Neural crest cell (in vitro differentiated cells): ENCODE data around the gene SLC26A6. TPM values are rescaled to one million over a fixed set of nuclear protein-coding genes. Genes with fewer than 3 reads are reported as not detected.
A peak's percentile ranks its signal among the peaks of the same experiment; 100 is the strongest.

Experiments
- DNase-seq: peaks from one replicate; pipeline ENCODE4 v3.0.0; 2021; ENCODE audit warnings: low read depth, mixed read lengths, low spot score
- H3K27ac Mint-ChIP-seq: one replicate; pipeline ENCODE4 v1.8.0; 2021; ENCODE audit warnings: mild to moderate bottlenecking, mixed read lengths; ENCODE audit not compliant: unreplicated experiment
- H3K27me3 Mint-ChIP-seq: 2 replicates; pipeline ENCODE4 v1.8.0; 2021; ENCODE audit warnings: low read depth, mild to moderate bottlenecking, mixed read lengths
- H3K36me3 Mint-ChIP-seq: 2 replicates; pipeline ENCODE4 v1.8.0; 2021; ENCODE audit warnings: low read depth, mild to moderate bottlenecking, mixed read lengths
- H3K4me1 Mint-ChIP-seq: 2 replicates; pipeline ENCODE4 v1.8.0; 2021; ENCODE audit warnings: mixed read lengths
- H3K4me3 Mint-ChIP-seq: one replicate; pipeline ENCODE4 v1.8.0; 2021; ENCODE audit warnings: mild to moderate bottlenecking, mixed read lengths
- H3K9me3 Mint-ChIP-seq: 2 replicates; pipeline ENCODE4 v1.8.0; 2021; ENCODE audit warnings: mixed read lengths
- total RNA-seq: library from RNA; stranded (reverse); gene quantifications from 2 replicates; pipeline ENCODE4 v1.2.1, GENCODE V29; 2021
- TF ChIP-seq, protein P1 (sequence below): fragments of 200-600 bp; sonication (generic); conservative IDR thresholded peaks from 2 replicates; pipeline ENCODE4 v1.5.0; 2021; ENCODE audit warnings: antibody characterized with exemption, mild to moderate bottlenecking

Gene SLC26A6
- total RNA-seq, 1 donor from 2014 or later, result 57.4 TPM

DNA sequence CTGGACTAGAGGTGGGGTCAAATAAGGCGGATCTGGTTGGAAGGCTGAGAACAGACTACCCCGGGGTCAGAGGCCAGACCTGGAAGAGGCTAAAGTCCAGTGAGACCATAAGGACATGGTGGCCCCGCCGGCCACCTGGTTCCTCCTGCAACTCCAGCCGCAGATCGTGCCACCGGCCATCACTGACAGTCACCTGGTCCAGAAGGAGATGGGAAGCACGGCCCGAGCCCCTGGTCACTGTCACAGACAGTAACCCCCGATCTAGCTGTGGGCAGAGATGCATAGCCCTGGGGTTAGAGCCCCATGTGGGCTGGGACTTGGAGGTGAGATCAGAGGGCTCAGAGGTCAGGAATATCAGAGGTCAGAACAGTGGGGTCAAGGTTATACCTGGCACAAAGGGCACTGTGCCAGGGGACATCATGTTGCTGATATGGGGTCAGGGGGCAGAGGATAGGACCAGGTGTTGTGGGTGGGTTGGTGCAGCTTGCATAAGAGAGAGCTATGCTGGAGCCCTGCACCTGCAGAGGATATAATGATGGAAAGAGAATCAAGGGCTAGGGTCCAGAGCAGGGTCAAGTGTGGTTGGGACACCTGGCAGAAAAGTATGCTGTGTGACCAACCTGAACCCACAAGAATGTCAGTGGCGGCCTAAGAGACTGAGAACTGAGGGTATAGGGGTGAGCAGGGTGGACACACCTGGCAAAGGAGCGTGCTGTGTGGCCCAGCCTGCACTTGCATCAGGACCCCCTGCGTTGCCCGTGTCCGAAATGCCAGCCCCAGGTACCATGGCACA, 17.9 kb upstream of the SLC26A6 start:
- peaks cover 12% of the 10 kb centered on the region for H3K36me3 Mint-ChIP-seq
- H3K4me1 Mint-ChIP-seq, result peaks cover 9% of the 10 kb centered on the region
- TF ChIP-seq, protein P1, sequence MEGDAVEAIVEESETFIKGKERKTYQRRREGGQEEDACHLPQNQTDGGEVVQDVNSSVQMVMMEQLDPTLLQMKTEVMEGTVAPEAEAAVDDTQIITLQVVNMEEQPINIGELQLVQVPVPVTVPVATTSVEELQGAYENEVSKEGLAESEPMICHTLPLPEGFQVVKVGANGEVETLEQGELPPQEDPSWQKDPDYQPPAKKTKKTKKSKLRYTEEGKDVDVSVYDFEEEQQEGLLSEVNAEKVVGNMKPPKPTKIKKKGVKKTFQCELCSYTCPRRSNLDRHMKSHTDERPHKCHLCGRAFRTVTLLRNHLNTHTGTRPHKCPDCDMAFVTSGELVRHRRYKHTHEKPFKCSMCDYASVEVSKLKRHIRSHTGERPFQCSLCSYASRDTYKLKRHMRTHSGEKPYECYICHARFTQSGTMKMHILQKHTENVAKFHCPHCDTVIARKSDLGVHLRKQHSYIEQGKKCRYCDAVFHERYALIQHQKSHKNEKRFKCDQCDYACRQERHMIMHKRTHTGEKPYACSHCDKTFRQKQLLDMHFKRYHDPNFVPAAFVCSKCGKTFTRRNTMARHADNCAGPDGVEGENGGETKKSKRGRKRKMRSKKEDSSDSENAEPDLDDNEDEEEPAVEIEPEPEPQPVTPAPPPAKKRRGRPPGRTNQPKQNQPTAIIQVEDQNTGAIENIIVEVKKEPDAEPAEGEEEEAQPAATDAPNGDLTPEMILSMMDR, result no peak
- no peak overlapping the region for H3K27ac Mint-ChIP-seq
- no peaks in the 10 kb centered on the region for H3K27me3 Mint-ChIP-seq
- peak overlapping the region; percentile 50 for H3K4me3 Mint-ChIP-seq
- H3K9me3 Mint-ChIP-seq, result no peaks in the 10 kb centered on the region
- DNase-seq, result no peak

DNA sequence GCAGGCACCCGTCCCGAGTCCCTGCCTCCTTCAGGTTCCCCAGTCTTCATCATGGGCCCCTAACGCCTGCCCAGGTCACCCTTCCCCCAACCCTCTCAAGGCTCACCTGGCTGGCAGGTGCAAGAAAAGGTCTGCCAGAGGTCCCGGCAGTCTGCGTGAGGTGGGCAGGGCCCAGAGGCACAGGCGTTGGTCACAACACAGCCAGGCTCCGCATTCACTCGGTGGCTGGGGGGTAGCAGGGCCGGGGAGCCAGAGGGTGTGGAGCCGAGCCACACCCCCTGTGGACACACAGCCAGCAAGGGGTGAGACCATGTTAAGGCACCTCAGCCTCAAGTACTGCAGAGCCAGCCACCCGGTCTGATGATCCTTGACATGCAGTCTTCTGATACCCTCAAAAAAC, 16.5 kb upstream of the SLC26A6 start:
- H3K36me3 Mint-ChIP-seq, result peaks cover 10% of the 10 kb centered on the region
- TF ChIP-seq, protein P1, result no peak
- H3K27ac Mint-ChIP-seq, result no peak overlapping the region
- peaks cover 4% of the 10 kb centered on the region for H3K4me1 Mint-ChIP-seq
- H3K27me3 Mint-ChIP-seq, result no peaks in the 10 kb centered on the region
- no peaks in the 10 kb centered on the region for H3K9me3 Mint-ChIP-seq
- no peak overlapping the region for H3K4me3 Mint-ChIP-seq
- no peak for DNase-seq

DNA sequence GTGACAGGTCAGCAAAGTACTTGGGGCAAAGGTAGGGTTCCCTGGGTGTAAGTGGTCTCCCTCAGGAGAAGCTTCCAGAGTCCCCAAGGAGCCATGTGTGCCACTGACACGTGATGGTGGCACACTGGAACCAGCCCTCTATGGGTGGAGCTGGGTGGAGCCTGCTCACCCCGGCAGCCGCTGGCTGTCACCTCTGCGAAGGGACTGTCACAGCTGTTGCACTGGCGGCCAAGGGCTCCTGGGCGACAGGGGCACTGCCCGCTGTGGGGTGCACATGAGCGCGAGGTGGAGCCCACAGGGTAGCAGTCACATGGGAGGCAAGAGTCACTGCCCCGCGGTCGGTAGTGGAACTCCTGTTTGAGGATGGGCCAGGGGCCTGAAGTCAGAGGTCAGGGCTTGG, 15.5 kb upstream of the SLC26A6 start:
- Mint-ChIP-seq H3K4me3 (peak overlapping the region; percentile 29), H3K27me3 (no peaks in the 10 kb centered on the region), H3K27ac (no peak overlapping the region), H3K9me3 (no peaks in the 10 kb centered on the region), H3K36me3 (peaks cover 10% of the 10 kb centered on the region), H3K4me1 (peaks cover 4% of the 10 kb centered on the region)
- DNase-seq, result no peak
- TF ChIP-seq, protein P1, result no peak

DNA sequence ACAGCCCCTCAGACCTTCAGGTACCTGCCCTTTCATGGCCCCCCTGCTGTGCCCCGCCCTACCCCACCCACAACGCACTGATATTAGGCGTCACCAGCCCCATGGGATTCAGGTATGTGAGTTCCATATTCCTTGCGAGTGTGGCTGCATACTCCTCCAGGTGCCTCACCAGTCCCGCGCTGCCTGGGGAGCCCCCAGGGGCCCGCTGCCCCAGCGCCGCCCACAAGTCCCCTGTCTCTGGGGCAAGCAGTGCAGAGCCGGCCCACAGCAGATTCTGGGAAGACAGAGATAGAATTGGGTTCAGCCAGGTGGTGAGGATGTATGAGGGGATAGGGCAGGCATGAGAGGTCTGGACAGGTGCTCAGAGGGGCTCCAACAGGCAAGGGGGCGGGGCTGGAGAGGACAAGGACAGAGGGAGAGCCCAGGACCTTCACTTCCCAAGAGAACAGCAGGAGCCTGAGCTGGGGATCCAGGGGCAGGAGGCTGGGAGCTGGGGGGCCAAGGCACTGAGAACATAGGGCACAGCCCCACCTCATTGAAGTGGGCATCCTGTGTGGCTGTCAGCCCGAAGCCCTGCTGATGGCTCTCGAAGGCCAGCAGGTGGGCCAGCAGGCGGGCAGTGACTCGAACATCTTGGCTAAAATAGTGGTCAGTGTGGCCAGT, 13.1 kb upstream of the SLC26A6 start:
- no peak for DNase-seq
- no peak overlapping the region for H3K4me3 Mint-ChIP-seq
- no peaks in the 10 kb centered on the region for H3K9me3 Mint-ChIP-seq
- H3K27me3 Mint-ChIP-seq, result no peaks in the 10 kb centered on the region
- TF ChIP-seq, protein P1, result no peak
- H3K27ac Mint-ChIP-seq, result no peak overlapping the region
- no peaks in the 10 kb centered on the region for H3K4me1 Mint-ChIP-seq
- H3K36me3 Mint-ChIP-seq, result peaks cover 6% of the 10 kb centered on the region

DNA sequence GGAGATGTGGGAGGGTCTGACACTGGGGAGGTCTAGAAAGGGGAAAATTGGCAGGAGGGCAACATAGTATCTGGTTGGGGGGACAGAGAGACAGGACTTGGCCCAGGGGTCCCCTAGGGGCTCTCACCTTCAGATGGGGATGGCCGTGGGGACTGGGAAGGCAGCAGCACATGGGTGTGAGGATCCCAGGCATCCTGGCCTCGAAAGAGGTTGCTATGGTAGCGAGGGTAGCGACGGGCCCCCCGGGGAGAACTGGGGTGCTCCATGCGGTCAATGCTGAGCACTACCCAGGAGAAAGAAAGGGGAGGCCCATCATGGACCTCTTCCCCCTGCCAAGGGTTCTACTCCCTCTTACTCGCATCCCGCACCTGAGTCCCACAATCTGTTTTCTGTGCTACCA, 12.5 kb upstream of the SLC26A6 start:
- H3K4me1 Mint-ChIP-seq, result no peaks in the 10 kb centered on the region
- H3K27me3 Mint-ChIP-seq, result no peaks in the 10 kb centered on the region
- TF ChIP-seq, protein P1, result no peak
- no peak for DNase-seq
- H3K4me3 Mint-ChIP-seq, result no peak overlapping the region
- peaks cover under 1% of the 10 kb centered on the region for H3K36me3 Mint-ChIP-seq
- H3K9me3 Mint-ChIP-seq, result no peaks in the 10 kb centered on the region
- no peak overlapping the region for H3K27ac Mint-ChIP-seq
